GM12874 (cell line): ENCODE measurements around the gene ABCF2.

Source experiments
- CTCF ChIP-seq: IDR thresholded peaks from 2 replicates; pipeline ENCODE4 v1.5.1; 2011; ENCODE audit warnings: low read depth, mild to moderate bottlenecking, control low read depth, low read length, moderate library complexity; ENCODE audit not compliant: insufficient read depth

Gene ABCF2

DNA sequence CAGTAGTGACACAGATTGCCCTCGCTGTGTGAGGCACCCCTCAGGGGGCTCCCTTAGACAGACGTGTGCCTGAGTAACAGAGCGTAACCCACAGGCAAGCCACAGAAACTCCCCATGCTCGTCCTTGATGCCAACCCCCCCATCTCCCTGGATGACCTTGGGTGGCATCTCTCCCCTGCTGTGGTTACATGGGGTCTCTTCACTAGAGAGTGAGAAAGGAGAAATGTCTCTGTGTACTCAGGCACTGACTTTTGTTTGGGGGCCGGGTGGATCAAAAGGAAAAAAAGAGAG, 38.8 kb downstream of the ABCF2 start:
- TF ChIP-seq CTCF = no peak

GRCh38 chr7:151187409-151188251, 39.4 kb downstream of the ABCF2 start:
- TF ChIP-seq CTCF = no peak

- TF ChIP-seq CTCF = no peak
These were observed 40.2 kb downstream of the ABCF2 start, which contains the start of gene ASB10 for GRCh38 chr7:151186640-151187408. ASB10 (minus strand) TSS chr7:151187250; CDS start chr7:151187130, 120 bp downstream.

DNA sequence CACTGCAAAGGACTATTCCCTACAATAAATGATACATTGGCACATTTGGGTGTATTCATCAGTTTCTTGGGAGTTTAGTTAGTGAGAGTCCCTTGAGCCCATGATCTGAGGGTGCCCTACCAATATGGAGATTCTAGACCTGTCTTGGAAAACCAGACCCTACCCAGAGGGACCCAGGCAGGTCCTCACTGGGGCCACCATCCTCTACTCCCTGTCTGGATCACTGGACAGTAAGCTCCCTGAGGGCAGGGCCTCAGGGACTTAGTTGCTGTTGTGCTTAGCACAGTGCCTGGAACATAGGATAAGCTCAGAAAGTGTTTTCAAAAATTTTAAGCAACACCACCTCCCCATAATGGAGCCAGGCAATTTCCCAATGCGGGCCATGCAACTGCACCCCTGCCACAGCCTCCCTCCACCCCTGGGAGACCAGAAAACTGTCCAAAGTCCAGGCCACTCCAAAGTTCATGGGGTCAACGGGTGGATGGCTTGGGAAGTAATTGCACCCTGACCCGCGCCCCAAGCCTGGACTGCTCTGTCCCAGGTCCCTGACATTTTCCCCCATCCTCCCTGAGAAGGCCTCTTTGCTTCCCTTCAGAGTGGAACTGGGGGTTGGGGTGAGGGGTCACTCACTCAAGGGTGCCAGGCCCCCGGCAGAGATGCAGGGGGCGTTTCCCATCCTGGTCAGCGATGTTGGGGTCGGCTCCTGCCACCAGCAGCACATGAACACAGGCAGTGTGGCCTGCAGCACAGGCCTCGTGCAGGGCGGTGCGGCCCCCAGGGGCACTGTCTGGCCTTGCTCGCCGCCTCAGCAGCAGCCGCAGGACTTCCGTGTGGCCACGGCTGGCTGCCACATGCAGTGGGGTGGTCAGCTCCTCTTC, 41.0 kb downstream of the ABCF2 start:
- TF ChIP-seq CTCF = no peak

GRCh38 chr7:151181011-151181431, 46.0 kb downstream of the ABCF2 start:
- TF ChIP-seq CTCF = no peak

GRCh38 chr7:151179946-151180345, 47.1 kb downstream of the ABCF2 start:
- no peak for TF ChIP-seq CTCF
